HCT116 (cell line): Measurements from ENCODE around the gene PRKCA. TPM values are rescaled to one million over a fixed set of nuclear protein-coding genes. Genes with fewer than 3 reads are reported as not detected.

Experiments
- ATAC-seq: fragments of 200-7000 bp; cut with Tn5 transposase; 2 replicates; pipeline ENCODE4 v1.9.1; 2020; ENCODE audit warnings: mild to moderate bottlenecking, moderate library complexity
- BruUV-seq: library from RNA; stranded (reverse); fragments of 400-500 nt; replicated peaks from 2 replicates; lab custom pipeline; 2021; lab: Mats Ljungman, UMichigan
- CTCF ChIA-PET: fragments of 300-600 bp; sonication (Branson Sonifier 250); formaldehyde crosslinking; loops from one replicate; lab custom pipeline; 2021; ENCODE audit warnings: antibody characterized with exemption; lab: Charles Lee
- POLR2A ChIA-PET: fragments of 300-600, 350-600 bp; sonication (Branson Sonifier 250); formaldehyde crosslinking; loops from one replicate; lab custom pipeline; 2021; ENCODE audit warnings: antibody characterized with exemption; lab: Charles Lee
- RAD21 ChIA-PET, 2 experiments: fragments of 300-600 bp; sonication (Branson Sonifier 250); formaldehyde crosslinking; loops; one replicate each; lab custom pipeline; 2023; ENCODE audit warnings: low total read pairs in 2 of 2; ENCODE audit not compliant: uncharacterized antibody in 2 of 2, unreplicated experiment in 2 of 2, low non-redundant PET in 1 of 2; lab: Charles Lee
- DNase-seq: peaks from one replicate; pipeline ENCODE4 v3.0.0-alpha.2; 2010; ENCODE audit warnings: low read depth, low spot score
- H2AFZ ChIP-seq: fragments of 200-600 bp; shearing (Covaris generic), sonication (generic); 2 replicates; pipeline ENCODE4 v1.6.1; 2017; ENCODE audit warnings: low read depth, mixed run types, mixed read lengths, antibody characterized with exemption, low read length; ENCODE audit not compliant: poor library complexity, severe bottlenecking
- H3K27ac ChIP-seq: 2 replicates; pipeline ENCODE4 v1.5.1; 2012; ENCODE audit warnings: low read depth, low read length
- H3K27me3 ChIP-seq: fragments of 200-600 bp; sonication (generic); 2 replicates; pipeline ENCODE4 v1.6.1; 2016; ENCODE audit warnings: mixed run types, low read length, mixed read lengths; ENCODE audit not compliant: insufficient read depth
- H3K36me3 ChIP-seq, 2 experiments: fragments of 200-500 bp in 1 of 2; fragments of 200-600 bp in 1 of 2; sonication (Bioruptor generic) in 1 of 2; sonication (generic) in 1 of 2; 2 replicates each; pipeline versions ENCODE4 v1.5.1 to v1.6.1; 2014 to 2016; ENCODE audit warnings: low read length in 2 of 2, inconsistent platforms in 1 of 2, mixed read lengths in 1 of 2, mixed run types in 1 of 2; ENCODE audit not compliant: insufficient read depth in 2 of 2, control insufficient read depth in 1 of 2
- H3K4me1 ChIP-seq, 2 experiments: fragments of 200-600 bp in 1 of 2; sonication (generic) in 1 of 2; 2 replicates each; pipeline versions ENCODE4 v1.5.1 to v1.6.1; 2012 to 2017; ENCODE audit warnings: low read length in 2 of 2, inconsistent platforms in 1 of 2, mild to moderate bottlenecking in 1 of 2, mixed read lengths in 1 of 2, mixed run types in 1 of 2, moderate library complexity in 1 of 2; ENCODE audit not compliant: insufficient read depth in 2 of 2, control insufficient read depth in 1 of 2
- H3K4me2 ChIP-seq: fragments of 200-600 bp; sonication (generic); 2 replicates; pipeline ENCODE4 v1.6.1; 2017; ENCODE audit warnings: mixed run types, low read length, mixed read lengths
- H3K4me3 ChIP-seq, 2 experiments: fragments of 200-600 bp in 1 of 2; sonication (generic) in 1 of 2; replicated peaks in 1 of 2; 2 replicates each; pipeline ENCODE4 v1.5.1; 2011 to 2016; ENCODE audit warnings: low read length in 2 of 2, control low read depth in 1 of 2, low read depth in 1 of 2, mild to moderate bottlenecking in 1 of 2, mixed read lengths in 1 of 2, mixed run types in 1 of 2
- H3K79me2 ChIP-seq: fragments of 200-600 bp; sonication (generic); 2 replicates; pipeline ENCODE4 v1.6.1; 2017; ENCODE audit warnings: mild to moderate bottlenecking, mixed run types, low read length, moderate library complexity, mixed read lengths; ENCODE audit not compliant: insufficient read depth
- H3K9ac ChIP-seq: fragments of 200-600 bp; sonication (generic); 2 replicates; pipeline ENCODE4 v1.6.1; 2016; ENCODE audit warnings: low read length, mixed read lengths
- H3K9me2 ChIP-seq: fragments of 200-600 bp; sonication (generic), shearing (Covaris generic); 2 replicates; pipeline ENCODE4 v1.6.1; 2017; ENCODE audit warnings: mixed run types, mild to moderate bottlenecking, moderate library complexity; ENCODE audit not compliant: insufficient read depth
- H3K9me3 ChIP-seq, 2 experiments: fragments of 200-500 bp in 1 of 2; fragments of 200-600 bp in 1 of 2; sonication (Bioruptor generic) in 1 of 2; sonication (generic) in 1 of 2; 2 replicates each; pipeline ENCODE4 v1.6.1; 2014 to 2017; ENCODE audit warnings: low read length in 2 of 2, mixed read lengths in 2 of 2, inconsistent platforms in 1 of 2, low read depth in 1 of 2, mild to moderate bottlenecking in 1 of 2, mixed run types in 1 of 2, moderate library complexity in 1 of 2; ENCODE audit not compliant: control insufficient read depth in 1 of 2, insufficient read depth in 1 of 2
- H4K20me1 ChIP-seq: fragments of 200-600 bp; sonication (generic), shearing (Covaris generic); 2 replicates; pipeline ENCODE4 v1.6.1; 2017; ENCODE audit warnings: mixed run types, mild to moderate bottlenecking, moderate library complexity; ENCODE audit not compliant: insufficient read depth
- CBX3 ChIP-seq: IDR thresholded peaks from 2 replicates; pipeline ENCODE4 v1.6.1; 2012; ENCODE audit warnings: low read depth
- CEBPB ChIP-seq: IDR thresholded peaks from 2 replicates; pipeline ENCODE4 v1.6.1; 2012; ENCODE audit warnings: low read depth
- EGR1 ChIP-seq: IDR thresholded peaks from 2 replicates; pipeline ENCODE4 v1.6.1; 2012; ENCODE audit warnings: low read depth
- ELF1 ChIP-seq: IDR thresholded peaks from 2 replicates; pipeline ENCODE4 v1.6.1; 2012; ENCODE audit warnings: low read depth, borderline replicate concordance
- EZH2 ChIP-seq: fragments of 200-600 bp; sonication (generic); IDR thresholded peaks from 2 replicates; pipeline ENCODE4 v1.6.1; 2017; ENCODE audit warnings: antibody characterized with exemption, mixed run types
- EZH2phosphoT487 ChIP-seq: fragments of 200-600 bp; IDR thresholded peaks from 2 replicates; pipeline ENCODE4 v1.6.1; 2018; ENCODE audit warnings: antibody characterized with exemption, borderline replicate concordance
- FOSL1 ChIP-seq: IDR thresholded peaks from 2 replicates; pipeline ENCODE4 v1.6.1; 2012; ENCODE audit warnings: low read depth
- POLR2AphosphoS5 ChIP-seq: IDR thresholded peaks from 2 replicates; pipeline ENCODE4 v1.6.1; 2011; ENCODE audit warnings: mild to moderate bottlenecking, low read depth, low read length, moderate library complexity
- RAD21 ChIP-seq: IDR thresholded peaks from 2 replicates; pipeline ENCODE4 v1.6.1; 2012; ENCODE audit warnings: low read depth, mild to moderate bottlenecking
- SP1 ChIP-seq: IDR thresholded peaks from 2 replicates; pipeline ENCODE4 v1.6.1; 2012; ENCODE audit warnings: low read depth
- SRF ChIP-seq: IDR thresholded peaks from 2 replicates; pipeline ENCODE4 v1.6.1; 2012; ENCODE audit warnings: low read depth
- TCF7L2 ChIP-seq: IDR thresholded peaks from 2 replicates; pipeline ENCODE4 v1.7.0; 2011; ENCODE audit warnings: borderline replicate concordance, inconsistent platforms; ENCODE audit not compliant: insufficient read depth, insufficient read length; ENCODE audit errors: extremely low read depth
- ZNF274 ChIP-seq: fragments of 200-500 bp; sonication (Bioruptor generic); IDR thresholded peaks from 2 replicates; pipeline ENCODE4 v1.6.1; 2014; ENCODE audit warnings: mild to moderate bottlenecking, low read depth, low read length, inconsistent platforms
- intact Hi-C: fragments of 100-400 bp; cut with micrococcal nuclease; formaldehyde crosslinking; loops from 2 replicates; pipeline ENCODE4 v1.10.0; 2022
- total RNA-seq: library from RNA; stranded (reverse); gene quantifications from one replicate; pipeline ENCODE4 v1.2.1, GENCODE V29; 2021; ENCODE audit not compliant: unreplicated experiment
- TF ChIP-seq, protein P1 (sequence below), 3 experiments: fragments of 200-600 bp in 1 of 3; sonication (generic) in 1 of 3; IDR thresholded peaks in 2 of 3; conservative IDR thresholded peaks in 1 of 3; 2 replicates each; pipeline ENCODE4 v1.5.1; 2012 to 2017; ENCODE audit warnings: low read depth in 2 of 3, low read length in 2 of 3, antibody characterized with exemption in 1 of 3, borderline replicate concordance in 1 of 3, control low read depth in 1 of 3, mild to moderate bottlenecking in 1 of 3, mixed read lengths in 1 of 3, mixed run types in 1 of 3, moderate library complexity in 1 of 3; ENCODE audit not compliant: insufficient read depth in 1 of 3
- TF ChIP-seq, protein P2 (sequence below): IDR thresholded peaks from 2 replicates; pipeline ENCODE4 v1.6.1; 2012
- TF ChIP-seq, protein P3 (sequence below): IDR thresholded peaks from 2 replicates; pipeline ENCODE4 v1.6.1; 2012; ENCODE audit warnings: low read depth
- TF ChIP-seq, protein P4 (sequence below): IDR thresholded peaks from 2 replicates; pipeline ENCODE4 v1.6.1; 2011; ENCODE audit warnings: mild to moderate bottlenecking, low read length, moderate library complexity; ENCODE audit not compliant: insufficient replicate concordance; ENCODE audit errors: extremely low read depth

The PRKCA gene
- total RNA-seq, 1 experiment from 2014 or later = 18.8 TPM

DNA sequence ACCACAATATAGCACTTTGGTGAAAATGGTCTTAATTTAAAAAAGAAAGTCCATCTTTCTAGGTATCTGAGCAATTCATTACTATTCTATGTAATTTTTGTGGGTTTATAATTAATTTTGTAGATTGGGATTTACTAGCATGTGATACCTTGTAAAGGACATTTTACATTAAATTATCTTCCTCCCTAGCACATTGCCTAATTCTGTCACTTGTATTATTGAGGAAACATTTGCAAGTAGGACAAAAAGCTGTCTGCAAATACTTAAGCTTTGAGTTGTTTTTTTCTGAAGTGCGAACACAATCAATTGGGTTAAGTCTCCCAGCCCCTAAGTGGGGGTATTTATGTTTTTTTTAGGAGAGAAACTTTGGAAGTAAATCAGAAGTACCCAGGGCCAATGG, 167.0 kb downstream of the PRKCA start:
- no peaks in the 10 kb centered on the region for H3K27me3 ChIP-seq
- TF ChIP-seq CEBPB = no peak
- no peak for TF ChIP-seq RAD21
- TF ChIP-seq, protein P1, sequence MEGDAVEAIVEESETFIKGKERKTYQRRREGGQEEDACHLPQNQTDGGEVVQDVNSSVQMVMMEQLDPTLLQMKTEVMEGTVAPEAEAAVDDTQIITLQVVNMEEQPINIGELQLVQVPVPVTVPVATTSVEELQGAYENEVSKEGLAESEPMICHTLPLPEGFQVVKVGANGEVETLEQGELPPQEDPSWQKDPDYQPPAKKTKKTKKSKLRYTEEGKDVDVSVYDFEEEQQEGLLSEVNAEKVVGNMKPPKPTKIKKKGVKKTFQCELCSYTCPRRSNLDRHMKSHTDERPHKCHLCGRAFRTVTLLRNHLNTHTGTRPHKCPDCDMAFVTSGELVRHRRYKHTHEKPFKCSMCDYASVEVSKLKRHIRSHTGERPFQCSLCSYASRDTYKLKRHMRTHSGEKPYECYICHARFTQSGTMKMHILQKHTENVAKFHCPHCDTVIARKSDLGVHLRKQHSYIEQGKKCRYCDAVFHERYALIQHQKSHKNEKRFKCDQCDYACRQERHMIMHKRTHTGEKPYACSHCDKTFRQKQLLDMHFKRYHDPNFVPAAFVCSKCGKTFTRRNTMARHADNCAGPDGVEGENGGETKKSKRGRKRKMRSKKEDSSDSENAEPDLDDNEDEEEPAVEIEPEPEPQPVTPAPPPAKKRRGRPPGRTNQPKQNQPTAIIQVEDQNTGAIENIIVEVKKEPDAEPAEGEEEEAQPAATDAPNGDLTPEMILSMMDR (IDR thresholded peaks at IDR 0.05 in 2 of 3, conservative IDR thresholded peaks at IDR 0.05 in 1 of 3; ENCODE audit: borderline replicate concordance in 1 of 3, insufficient read depth in 1 of 3, low read depth in 2 of 3, low read length in 2 of 3) = no peak
- TF ChIP-seq, protein P2, sequence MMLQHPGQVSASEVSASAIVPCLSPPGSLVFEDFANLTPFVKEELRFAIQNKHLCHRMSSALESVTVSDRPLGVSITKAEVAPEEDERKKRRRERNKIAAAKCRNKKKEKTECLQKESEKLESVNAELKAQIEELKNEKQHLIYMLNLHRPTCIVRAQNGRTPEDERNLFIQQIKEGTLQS = no peak
- no peak for TF ChIP-seq TCF7L2
- no peak for TF ChIP-seq EZH2
- TF ChIP-seq ZNF274 = no peak
- TF ChIP-seq POLR2AphosphoS5 = no peak
- no peak for TF ChIP-seq ELF1
- TF ChIP-seq CBX3 = no peak
- no peak for TF ChIP-seq SRF
- TF ChIP-seq, protein P3, sequence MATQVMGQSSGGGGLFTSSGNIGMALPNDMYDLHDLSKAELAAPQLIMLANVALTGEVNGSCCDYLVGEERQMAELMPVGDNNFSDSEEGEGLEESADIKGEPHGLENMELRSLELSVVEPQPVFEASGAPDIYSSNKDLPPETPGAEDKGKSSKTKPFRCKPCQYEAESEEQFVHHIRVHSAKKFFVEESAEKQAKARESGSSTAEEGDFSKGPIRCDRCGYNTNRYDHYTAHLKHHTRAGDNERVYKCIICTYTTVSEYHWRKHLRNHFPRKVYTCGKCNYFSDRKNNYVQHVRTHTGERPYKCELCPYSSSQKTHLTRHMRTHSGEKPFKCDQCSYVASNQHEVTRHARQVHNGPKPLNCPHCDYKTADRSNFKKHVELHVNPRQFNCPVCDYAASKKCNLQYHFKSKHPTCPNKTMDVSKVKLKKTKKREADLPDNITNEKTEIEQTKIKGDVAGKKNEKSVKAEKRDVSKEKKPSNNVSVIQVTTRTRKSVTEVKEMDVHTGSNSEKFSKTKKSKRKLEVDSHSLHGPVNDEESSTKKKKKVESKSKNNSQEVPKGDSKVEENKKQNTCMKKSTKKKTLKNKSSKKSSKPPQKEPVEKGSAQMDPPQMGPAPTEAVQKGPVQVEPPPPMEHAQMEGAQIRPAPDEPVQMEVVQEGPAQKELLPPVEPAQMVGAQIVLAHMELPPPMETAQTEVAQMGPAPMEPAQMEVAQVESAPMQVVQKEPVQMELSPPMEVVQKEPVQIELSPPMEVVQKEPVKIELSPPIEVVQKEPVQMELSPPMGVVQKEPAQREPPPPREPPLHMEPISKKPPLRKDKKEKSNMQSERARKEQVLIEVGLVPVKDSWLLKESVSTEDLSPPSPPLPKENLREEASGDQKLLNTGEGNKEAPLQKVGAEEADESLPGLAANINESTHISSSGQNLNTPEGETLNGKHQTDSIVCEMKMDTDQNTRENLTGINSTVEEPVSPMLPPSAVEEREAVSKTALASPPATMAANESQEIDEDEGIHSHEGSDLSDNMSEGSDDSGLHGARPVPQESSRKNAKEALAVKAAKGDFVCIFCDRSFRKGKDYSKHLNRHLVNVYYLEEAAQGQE = no peak
- no peak for TF ChIP-seq EGR1
- no peak for TF ChIP-seq SP1
- TF ChIP-seq EZH2phosphoT487 = no peak
- TF ChIP-seq, protein P4, sequence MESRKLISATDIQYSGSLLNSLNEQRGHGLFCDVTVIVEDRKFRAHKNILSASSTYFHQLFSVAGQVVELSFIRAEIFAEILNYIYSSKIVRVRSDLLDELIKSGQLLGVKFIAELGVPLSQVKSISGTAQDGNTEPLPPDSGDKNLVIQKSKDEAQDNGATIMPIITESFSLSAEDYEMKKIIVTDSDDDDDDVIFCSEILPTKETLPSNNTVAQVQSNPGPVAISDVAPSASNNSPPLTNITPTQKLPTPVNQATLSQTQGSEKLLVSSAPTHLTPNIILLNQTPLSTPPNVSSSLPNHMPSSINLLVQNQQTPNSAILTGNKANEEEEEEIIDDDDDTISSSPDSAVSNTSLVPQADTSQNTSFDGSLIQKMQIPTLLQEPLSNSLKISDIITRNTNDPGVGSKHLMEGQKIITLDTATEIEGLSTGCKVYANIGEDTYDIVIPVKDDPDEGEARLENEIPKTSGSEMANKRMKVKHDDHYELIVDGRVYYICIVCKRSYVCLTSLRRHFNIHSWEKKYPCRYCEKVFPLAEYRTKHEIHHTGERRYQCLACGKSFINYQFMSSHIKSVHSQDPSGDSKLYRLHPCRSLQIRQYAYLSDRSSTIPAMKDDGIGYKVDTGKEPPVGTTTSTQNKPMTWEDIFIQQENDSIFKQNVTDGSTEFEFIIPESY = no peak
- TF ChIP-seq FOSL1 = no peak
- H3K4me2 ChIP-seq = no peak overlapping the region
- no TSS peak for BruUV-seq
- H3K36me3 ChIP-seq = no peaks in the 10 kb centered on the region
- no peaks in the 10 kb centered on the region for H3K79me2 ChIP-seq
- no peak overlapping the region for H3K9ac ChIP-seq
- no peak overlapping the region for H3K27ac ChIP-seq
- ChIA-PET POLR2A (no interaction called here), RAD21 (no interaction called here), CTCF (no interaction called here)
- no peak overlapping the region for H2AFZ ChIP-seq
- no peaks in the 10 kb centered on the region for H3K9me2 ChIP-seq
- H4K20me1 ChIP-seq = no peaks in the 10 kb centered on the region
- peaks cover 34 to 65% of the 10 kb centered on the region in 2 experiments for H3K4me1 ChIP-seq
- no peak for DNase-seq
- no peak overlapping the region for H3K4me3 ChIP-seq
- no peak for ATAC-seq
- intact Hi-C loops = no loop called here
- no peaks in the 10 kb centered on the region for H3K9me3 ChIP-seq
